Liver (tissue), 3 donors: ENCODE data around the gene JTB.

ENCODE experiments used
- EGR1 ChIP-seq, 2 donors: IDR thresholded peaks; 2 replicates each; pipeline ENCODE4 v1.6.1; 2016 to 2018; ENCODE audit warnings: antibody characterized with exemption in 2 of 2, low read depth in 2 of 2
- FOXA1 ChIP-seq: IDR thresholded peaks from 2 replicates; pipeline ENCODE4 v1.6.1; 2016; ENCODE audit warnings: antibody characterized with exemption
- GABPA ChIP-seq, 2 donors: IDR thresholded peaks in 1 of 2; conservative IDR thresholded peaks in 1 of 2; 2 replicates each; pipeline ENCODE4 v1.6.1; 2016; ENCODE audit warnings: antibody characterized with exemption in 2 of 2, mild to moderate bottlenecking in 1 of 2, moderate library complexity in 1 of 2
- HNF4G ChIP-seq: IDR thresholded peaks from 2 replicates; pipeline ENCODE4 v1.6.1; 2016; ENCODE audit warnings: antibody characterized with exemption
- JUND ChIP-seq, 2 donors: IDR thresholded peaks; 2 replicates each; pipeline ENCODE4 v1.6.1; 2016; ENCODE audit warnings: antibody characterized with exemption in 2 of 2
- RAD21 ChIP-seq, 2 donors: IDR thresholded peaks; 2 replicates each; pipeline ENCODE4 v1.6.1; 2016; ENCODE audit warnings: antibody characterized with exemption in 2 of 2, mild to moderate bottlenecking in 2 of 2
- RXRA ChIP-seq, 2 donors: IDR thresholded peaks; 2 replicates each; pipeline ENCODE4 v1.6.1; 2017 to 2018; ENCODE audit warnings: antibody characterized with exemption in 2 of 2, mild to moderate bottlenecking in 1 of 2
- SP1 ChIP-seq: IDR thresholded peaks from 2 replicates; pipeline ENCODE4 v1.6.1; 2018; ENCODE audit warnings: antibody characterized with exemption, mild to moderate bottlenecking
- YY1 ChIP-seq: IDR thresholded peaks from 2 replicates; pipeline ENCODE4 v1.6.1; 2016; ENCODE audit warnings: antibody characterized with exemption, mild to moderate bottlenecking
- ZBTB33 ChIP-seq: IDR thresholded peaks from 2 replicates; pipeline ENCODE4 v1.6.1; 2016; ENCODE audit warnings: antibody characterized with exemption
- TF ChIP-seq, protein P1 (sequence below): fragments of 150-350 bp; IDR thresholded peaks from 2 replicates; pipeline ENCODE4 v1.5.1; 2017; ENCODE audit warnings: improper control_type of control experiment, low read depth, low read length; ENCODE audit not compliant: missing input control
- TF ChIP-seq, protein P2 (sequence below): IDR thresholded peaks from 2 replicates; pipeline ENCODE4 v1.6.1; 2016; ENCODE audit warnings: antibody characterized with exemption
- TF ChIP-seq, protein P3 (sequence below): IDR thresholded peaks from 2 replicates; pipeline ENCODE4 v1.6.1; 2016; ENCODE audit warnings: antibody characterized with exemption
- donor health status: healthy.
- donor health status: healthy.

- no peak for TF ChIP-seq YY1
- no peak for TF ChIP-seq FOXA1
- no peak for TF ChIP-seq SP1
- TF ChIP-seq, protein P1, sequence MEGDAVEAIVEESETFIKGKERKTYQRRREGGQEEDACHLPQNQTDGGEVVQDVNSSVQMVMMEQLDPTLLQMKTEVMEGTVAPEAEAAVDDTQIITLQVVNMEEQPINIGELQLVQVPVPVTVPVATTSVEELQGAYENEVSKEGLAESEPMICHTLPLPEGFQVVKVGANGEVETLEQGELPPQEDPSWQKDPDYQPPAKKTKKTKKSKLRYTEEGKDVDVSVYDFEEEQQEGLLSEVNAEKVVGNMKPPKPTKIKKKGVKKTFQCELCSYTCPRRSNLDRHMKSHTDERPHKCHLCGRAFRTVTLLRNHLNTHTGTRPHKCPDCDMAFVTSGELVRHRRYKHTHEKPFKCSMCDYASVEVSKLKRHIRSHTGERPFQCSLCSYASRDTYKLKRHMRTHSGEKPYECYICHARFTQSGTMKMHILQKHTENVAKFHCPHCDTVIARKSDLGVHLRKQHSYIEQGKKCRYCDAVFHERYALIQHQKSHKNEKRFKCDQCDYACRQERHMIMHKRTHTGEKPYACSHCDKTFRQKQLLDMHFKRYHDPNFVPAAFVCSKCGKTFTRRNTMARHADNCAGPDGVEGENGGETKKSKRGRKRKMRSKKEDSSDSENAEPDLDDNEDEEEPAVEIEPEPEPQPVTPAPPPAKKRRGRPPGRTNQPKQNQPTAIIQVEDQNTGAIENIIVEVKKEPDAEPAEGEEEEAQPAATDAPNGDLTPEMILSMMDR, result no peak
- no peak for TF ChIP-seq ZBTB33
- TF ChIP-seq HNF4G, result no peak
- no peak for TF ChIP-seq JUND (IDR thresholded peaks at IDR 0.05)
- TF ChIP-seq, protein P2, sequence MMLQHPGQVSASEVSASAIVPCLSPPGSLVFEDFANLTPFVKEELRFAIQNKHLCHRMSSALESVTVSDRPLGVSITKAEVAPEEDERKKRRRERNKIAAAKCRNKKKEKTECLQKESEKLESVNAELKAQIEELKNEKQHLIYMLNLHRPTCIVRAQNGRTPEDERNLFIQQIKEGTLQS, result no peak
- TF ChIP-seq, protein P3, sequence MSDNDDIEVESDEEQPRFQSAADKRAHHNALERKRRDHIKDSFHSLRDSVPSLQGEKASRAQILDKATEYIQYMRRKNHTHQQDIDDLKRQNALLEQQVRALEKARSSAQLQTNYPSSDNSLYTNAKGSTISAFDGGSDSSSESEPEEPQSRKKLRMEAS, result no peak
- no peak for TF ChIP-seq RAD21 (IDR thresholded peaks at IDR 0.05)
- no peak for TF ChIP-seq GABPA (IDR thresholded peaks at IDR 0.05 in 1 of 2, conservative IDR thresholded peaks at IDR 0.05 in 1 of 2)
- TF ChIP-seq EGR1 (IDR thresholded peaks at IDR 0.05; ENCODE audit: low read depth in 2 of 2), result no peak
- no peak for TF ChIP-seq RXRA (IDR thresholded peaks at IDR 0.05)
Measured at GRCh38 chr1:153978274-153978909, 918 bp upstream of the JTB start.
